ENCODE measurements around the gene TAS2R60. TPM values are rescaled to one million over a fixed set of nuclear protein-coding genes. Genes with fewer than 3 reads are reported as not detected.
A peak's percentile ranks its signal among the peaks of the same experiment; 100 is the strongest.

Gene TAS2R60
- total and polyA plus RNA-seq, 4 donors: 0.50 TPM; not detected in 3

- peaks cover 0 to 25% (median 8%) of the 10 kb centered on the region in 4 donors for H3K36me3 ChIP-seq (ENCODE audit: control insufficient read depth in 4 of 4, insufficient read depth in 3 of 4, low read depth in 1 of 4, low read length in 3 of 4)
- no peaks in the 10 kb centered on the region for H3K9me3 ChIP-seq (ENCODE audit: control insufficient read depth in 4 of 4, low read length in 3 of 4)
- TF ChIP-seq CTCF (IDR thresholded peaks at IDR 0.05; ENCODE audit: low read depth, low read length, missing input control) (peak; percentile 12), YY1 (IDR thresholded peaks at IDR 0.05) (peak; percentile 87), FOXA1 (IDR thresholded peaks at IDR 0.05) (peak; percentile 68), RAD21 (IDR thresholded peaks at IDR 0.05) (peak; percentile 41 to 59), SP1 (IDR thresholded peaks at IDR 0.05) (peak; percentile 98), ZBTB33 (IDR thresholded peaks at IDR 0.05) (peak; percentile 60), GABPA (IDR thresholded peaks at IDR 0.05 in 1 of 2, conservative IDR thresholded peaks at IDR 0.05 in 1 of 2) (no peak), MAX (IDR thresholded peaks at IDR 0.05) (peak; percentile 92), REST (IDR thresholded peaks at IDR 0.05) (peak; percentile 58), TAF1 (conservative IDR thresholded peaks at IDR 0.05) (no peak), JUND (IDR thresholded peaks at IDR 0.05) (peak; percentile 60 to 69), FOXA2 (IDR thresholded peaks at IDR 0.05) (peak; percentile 75), HNF4G (IDR thresholded peaks at IDR 0.05) (peak; percentile 60), HNF4A (conservative IDR thresholded peaks at IDR 0.05) (peak; percentile 93 to 94), NR2F2 (IDR thresholded peaks at IDR 0.05) (peak; percentile 99), EGR1 (IDR thresholded peaks at IDR 0.05; ENCODE audit: low read depth in 2 of 2) (peak in 1 of 2 donors; percentile 74), RXRA (IDR thresholded peaks at IDR 0.05) (peak; percentile 99), ATF3 (IDR thresholded peaks at IDR 0.05) (peak; percentile 66)
- WGBS: 30% methylated on average over 21 of the region's 21 CpGs
- peak overlapping the region in 1 of 2 donors; percentile 70 for H3K27ac ChIP-seq (ENCODE audit: low read depth in 1 of 2, low read length in 2 of 2)
- no peak overlapping the region for H3K9ac ChIP-seq (ENCODE audit: low read depth in 1 of 2, low read length in 2 of 2)
- H3K27me3 ChIP-seq (ENCODE audit: control insufficient read depth in 4 of 4, insufficient read depth in 4 of 4, low read length in 3 of 4): no peaks in the 10 kb centered on the region
- no peak for DNase-seq (ENCODE audit: low spot score)
- peak overlapping the region in 1 of 3 donors; percentile 53 for H3K4me3 ChIP-seq (ENCODE audit: low read depth in 1 of 3, low read length in 3 of 3)
- H3K4me1 ChIP-seq (ENCODE audit: control insufficient read depth in 4 of 4, insufficient read depth in 4 of 4, low read length in 3 of 4): peaks cover 42 to 76% (median 73%) of the 10 kb centered on the region in 4 donors
Observed at GRCh38 chr7:143395187-143396149, 47.8 kb upstream of the TAS2R60 start.

Measured in liver (tissue), 9 donors.